Small intestine (tissue), 7 donors: ENCODE measurements around the gene SLC35F4. TPM values are rescaled to one million over a fixed set of nuclear protein-coding genes. Genes with fewer than 3 reads are reported as not detected.

ENCODE experiments used
- DNase-seq, 2 donors: peaks; one replicate each; pipeline versions ENCODE4 v3.0.0 to v3.0.0-alpha.2; 2013
- FAIRE-seq: peaks from 2 replicates; lab custom pipeline; 2012; peaks lifted over from hg19 to GRCh38; lab: Jason Lieb, UNC
- H3K27ac ChIP-seq, 3 donors: one replicate each; pipeline ENCODE4 v1.5.1; 2013; ENCODE audit warnings: low read length in 2 of 3, mild to moderate bottlenecking in 2 of 3, control low read depth in 1 of 3, inconsistent platforms in 1 of 3, low read depth in 1 of 3, moderate library complexity in 1 of 3
- H3K27me3 ChIP-seq, 3 donors: one replicate each; pipeline ENCODE4 v1.6.1; 2013; ENCODE audit warnings: low read length in 3 of 3, inconsistent platforms in 1 of 3; ENCODE audit not compliant: control insufficient read depth in 3 of 3, insufficient read depth in 3 of 3
- H3K36me3 ChIP-seq, 3 donors: one replicate each; pipeline ENCODE4 v1.6.1; 2013; ENCODE audit warnings: low read length in 3 of 3, inconsistent platforms in 1 of 3, low read depth in 1 of 3, mild to moderate bottlenecking in 1 of 3, moderate library complexity in 1 of 3; ENCODE audit not compliant: control insufficient read depth in 3 of 3, insufficient read depth in 2 of 3
- H3K4me1 ChIP-seq, 3 donors: one replicate each; pipeline ENCODE4 v1.6.1; 2013; ENCODE audit warnings: low read length in 2 of 3, inconsistent platforms in 1 of 3, low read depth in 1 of 3, mild to moderate bottlenecking in 1 of 3, moderate library complexity in 1 of 3; ENCODE audit not compliant: control insufficient read depth in 3 of 3, insufficient read depth in 2 of 3
- H3K4me3 ChIP-seq, 3 donors: one replicate each; pipeline ENCODE4 v1.5.1; 2013; ENCODE audit warnings: low read length in 3 of 3, control low read depth in 1 of 3, inconsistent platforms in 1 of 3, low read depth in 1 of 3, mild to moderate bottlenecking in 1 of 3, moderate library complexity in 1 of 3
- H3K9me3 ChIP-seq, 2 donors: one replicate each; pipeline ENCODE4 v1.6.1; 2013; ENCODE audit warnings: low read depth in 1 of 2, low read length in 1 of 2; ENCODE audit not compliant: control insufficient read depth in 2 of 2, insufficient read depth in 1 of 2
- WGBS, 3 donors: extraction: QIAGEN DNeasy Blood & Tissue Kit; methylation state at CpG; one replicate each; pipeline ENCODE4 v1.1.7; 2013; 5-methylcytosine and 5-hydroxymethylcytosine counted together
- polyA plus RNA-seq, 4 donors: library from polyadenylated mRNA; stranded (reverse) in 3 of 4; unstranded in 1 of 4; fragments of 200-250 nt in 3 of 4; fragments of 120-200 nt in 1 of 4; gene quantifications; one replicate each; pipeline versions ENCODE4 v1.2.1 to v1.2.3, GENCODE V29; 2013
- donor health status: healthy with polysubstance abuse.
- donor health status: control.
- donor health status: control.
- donor health status: Bipolar disorder and iron deficiency.
- donor health status: healthy.

The SLC35F4 gene
- polyA plus RNA-seq, 4 donors: 0.10 to 0.13 TPM; not detected in 2

GRCh38 chr14:57831981-57832380 is 33.9 kb downstream of the SLC35F4 start:
- H3K27ac ChIP-seq: no peak overlapping the region
- no peaks in the 10 kb centered on the region for H3K4me1 ChIP-seq
- H3K4me3 ChIP-seq: no peak overlapping the region
- FAIRE-seq: no peak
- peak in 1 of 2 donors; percentile 2 for DNase-seq
- no peaks in the 10 kb centered on the region for H3K27me3 ChIP-seq
- no peaks in the 10 kb centered on the region for H3K9me3 ChIP-seq
- no peaks in the 10 kb centered on the region for H3K36me3 ChIP-seq
- WGBS, 3 donors: 10 to 16% (median 13%) methylated on average over 5 of the region's 5 CpGs

GRCh38 chr14:57828713-57829112 is 37.2 kb downstream of the SLC35F4 start:
- FAIRE-seq: no peak
- no peaks in the 10 kb centered on the region for H3K27me3 ChIP-seq
- H3K9me3 ChIP-seq: no peaks in the 10 kb centered on the region
- H3K27ac ChIP-seq: no peak overlapping the region
- no peak for DNase-seq
- H3K36me3 ChIP-seq: no peaks in the 10 kb centered on the region
- WGBS, 3 donors: 59 to 68% (median 67%) methylated on average over 2 of the region's 2 CpGs
- no peak overlapping the region for H3K4me3 ChIP-seq
- no peaks in the 10 kb centered on the region for H3K4me1 ChIP-seq

GRCh38 chr14:57823015-57823660 is 42.8 kb downstream of the SLC35F4 start:
- Histone ChIP-seq H3K9me3 (no peaks in the 10 kb centered on the region), H3K4me1 (no peaks in the 10 kb centered on the region), H3K27me3 (no peaks in the 10 kb centered on the region), H3K4me3 (no peak overlapping the region), H3K27ac (no peak overlapping the region), H3K36me3 (no peaks in the 10 kb centered on the region)
- FAIRE-seq: no peak
- 61 to 82% (median 64%) methylated on average over 4 of the region's 4 CpGs for WGBS, 3 donors
- DNase-seq: no peak

- DNase-seq (no peak), FAIRE-seq (no peak)
- Histone ChIP-seq H3K4me1 (no peaks in the 10 kb centered on the region), H3K27me3 (no peaks in the 10 kb centered on the region), H3K4me3 (no peak overlapping the region), H3K27ac (no peak overlapping the region), H3K9me3 (no peaks in the 10 kb centered on the region), H3K36me3 (no peaks in the 10 kb centered on the region)
Observed at GRCh38 chr14:57822081-57822480, 43.8 kb downstream of the SLC35F4 start.

- H3K4me3 ChIP-seq: no peak overlapping the region
- no peaks in the 10 kb centered on the region for H3K9me3 ChIP-seq
- WGBS, 3 donors: 83 to 94% (median 88%) methylated on average over 2 of the region's 2 CpGs
- FAIRE-seq (no peak), DNase-seq (no peak)
- no peak overlapping the region for H3K27ac ChIP-seq
- H3K27me3 ChIP-seq: no peaks in the 10 kb centered on the region
- no peaks in the 10 kb centered on the region for H3K4me1 ChIP-seq
- H3K36me3 ChIP-seq: no peaks in the 10 kb centered on the region
Observed at GRCh38 chr14:57820581-57820980, 45.3 kb downstream of the SLC35F4 start.

- Histone ChIP-seq H3K4me1 (no peaks in the 10 kb centered on the region), H3K27me3 (no peaks in the 10 kb centered on the region), H3K27ac (no peak overlapping the region), H3K4me3 (no peak overlapping the region), H3K36me3 (no peaks in the 10 kb centered on the region), H3K9me3 (no peaks in the 10 kb centered on the region)
- DNase-seq (no peak), FAIRE-seq (no peak)
- WGBS, 3 donors: 12 to 44% (median 22%) methylated on average over 1 of the region's 1 CpG
Observed at GRCh38 chr14:57818511-57818910, 47.4 kb downstream of the SLC35F4 start.

GRCh38 chr14:57816568-57817284 is 49.2 kb downstream of the SLC35F4 start:
- no peak for FAIRE-seq

GRCh38 chr14:57814726-57815125 is 51.2 kb downstream of the SLC35F4 start:
- Histone ChIP-seq H3K27ac (no peak overlapping the region), H3K27me3 (no peaks in the 10 kb centered on the region), H3K9me3 (no peaks in the 10 kb centered on the region), H3K4me1 (no peaks in the 10 kb centered on the region), H3K4me3 (no peak overlapping the region), H3K36me3 (no peaks in the 10 kb centered on the region)
- FAIRE-seq (no peak), DNase-seq (no peak)
- 60 to 79% (median 70%) methylated on average over 4 of the region's 4 CpGs for WGBS, 3 donors

More at GRCh38 chr14:57816568-57817284, 49.2 kb downstream of the SLC35F4 start:
- no peaks in the 10 kb centered on the region for H3K4me1 ChIP-seq
- no peak overlapping the region for H3K27ac ChIP-seq
- H3K36me3 ChIP-seq: no peaks in the 10 kb centered on the region
- peak in 1 of 2 donors; percentile 11 for DNase-seq
- H3K9me3 ChIP-seq: no peaks in the 10 kb centered on the region
- H3K27me3 ChIP-seq: no peaks in the 10 kb centered on the region
- H3K4me3 ChIP-seq: no peak overlapping the region
- WGBS, 3 donors: 74 to 86% (median 79%) methylated on average over 2 of the region's 2 CpGs
